AG04449 (cell line): Measurements from ENCODE around the gene MRPL34.

Source experiments
- CTCF ChIA-PET: fragments of 350-600 bp; formaldehyde crosslinking; extraction: SDS; loops from one replicate; lab custom pipeline; 2021; ENCODE audit warnings: antibody characterized with exemption; lab: Yijun Ruan, JAX
- POLR2A ChIA-PET: fragments of 400-600, 350-600 bp; formaldehyde crosslinking; extraction: SDS; loops from one replicate; lab custom pipeline; 2020; ENCODE audit warnings: antibody characterized with exemption, inconsistent platforms; lab: Yijun Ruan, JAX
- DNase-seq: peaks from one replicate; pipeline ENCODE4 v3.0.0-alpha.2; 2010; ENCODE audit warnings: low read depth, low spot score
- H3K4me3 ChIP-seq: 2 replicates; pipeline ENCODE4 v1.5.1; 2011; ENCODE audit warnings: low read depth, mild to moderate bottlenecking, control low read depth, low read length
- CTCF ChIP-seq: IDR thresholded peaks from one replicate; pipeline ENCODE4 v1.5.1; 2011; ENCODE audit warnings: mild to moderate bottlenecking, moderate library complexity, low read length, control low read depth, inconsistent platforms; ENCODE audit not compliant: insufficient read depth; ENCODE audit errors: missing control alignments

The MRPL34 gene

GRCh38 chr19:17324357-17325114, 18.9 kb downstream of the MRPL34 start:
- DNase-seq, result no peak
- no peak overlapping the region for H3K4me3 ChIP-seq
- ChIA-PET POLR2A (no interaction called here), CTCF (interaction anchor here (1.0 to 1.1 kb wide), 2 partner anchors 9 to 11 kb away, joined by 3 to 5 read pairs; partner anchors contain the start of gene ANO8)
- TF ChIP-seq CTCF, result no peak

DNA sequence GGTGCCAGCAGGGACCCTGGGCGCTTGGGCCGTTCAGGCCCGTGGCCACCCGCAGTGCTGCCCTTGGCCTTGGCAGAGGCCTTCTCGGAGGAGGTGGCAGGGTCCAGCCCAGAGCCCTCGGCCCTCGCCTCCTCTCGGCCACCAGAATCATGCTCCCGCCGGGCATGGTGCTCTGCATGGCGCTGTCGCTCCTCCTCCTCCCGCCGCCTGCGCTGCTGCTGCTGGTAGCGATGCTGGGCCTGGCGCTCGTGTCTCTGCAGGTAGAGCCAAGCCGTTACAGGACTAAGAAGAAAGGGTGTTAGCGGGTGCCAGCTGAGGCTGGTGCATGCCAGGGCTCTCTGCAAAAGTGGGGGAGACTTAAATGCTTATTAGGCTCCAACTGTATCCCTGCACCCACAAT, 19.5 kb downstream of the MRPL34 start:
- no peak for DNase-seq
- ChIA-PET CTCF (interaction anchor here (1.1 kb wide), 1 partner anchor 9 kb away, joined by 3 read pairs; no protein-coding TSS in a partner anchor), POLR2A (no interaction called here)
- TF ChIP-seq CTCF, result no peak
- no peak overlapping the region for H3K4me3 ChIP-seq

GRCh38 chr19:17325881-17326594, 20.4 kb downstream of the MRPL34 start:
- TF ChIP-seq CTCF, result no peak
- ChIA-PET CTCF (no interaction called here), POLR2A (interaction anchor here (0.9 to 1.2 kb wide), 2 partner anchors 9 to 14 kb away, joined by 3 read pairs; partner anchors contain the start of gene ANO8)
- no peak overlapping the region for H3K4me3 ChIP-seq
- DNase-seq, result no peak

DNA sequence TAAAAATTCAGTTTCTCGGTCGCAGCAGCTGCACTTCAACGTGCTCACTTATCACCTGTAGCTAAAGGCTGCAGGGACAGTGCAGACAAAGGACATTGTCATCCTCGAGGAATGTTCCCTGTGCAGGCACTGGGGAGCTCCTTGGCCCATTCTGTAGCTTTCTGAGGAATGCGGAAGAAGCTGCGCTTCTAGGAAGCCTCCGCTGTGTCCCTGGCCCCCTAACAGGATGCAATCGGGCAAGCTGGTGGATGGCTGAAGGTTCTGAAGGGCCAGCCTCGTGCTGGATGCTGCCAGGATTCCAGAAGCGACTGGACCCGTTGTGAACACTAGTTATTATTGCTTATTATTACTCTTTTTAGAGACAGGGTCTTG, 20.9 kb downstream of the MRPL34 start:
- H3K4me3 ChIP-seq, result no peak overlapping the region
- no peak for DNase-seq
- ChIA-PET POLR2A (interaction anchor here (0.9 to 1.2 kb wide), 2 partner anchors 8 to 15 kb away, joined by 3 read pairs; partner anchors contain the start of gene ANO8), CTCF (no interaction called here)
- no peak for TF ChIP-seq CTCF

- ChIA-PET CTCF (no interaction called here), POLR2A (interaction anchor here (1.2 kb wide), 1 partner anchor 15 kb away, joined by 3 read pairs; no protein-coding TSS in a partner anchor)
- no peak for TF ChIP-seq CTCF
- H3K4me3 ChIP-seq, result no peak overlapping the region
- DNase-seq, result no peak
These were observed 21.5 kb downstream of the MRPL34 start for GRCh38 chr19:17327068-17327653.
